HEK293T (cell line): Measurements from ENCODE around the gene S100A12.

Experiments used
- BHLHE40 ChIP-seq: fragments of 450-650 bp; IDR thresholded peaks from 2 replicates; pipeline ENCODE4 v1.6.1; 2016; ENCODE audit warnings: mild to moderate bottlenecking, moderate library complexity, borderline replicate concordance
- SP1 ChIP-seq: fragments of 450-650 bp; IDR thresholded peaks from 2 replicates; pipeline ENCODE4 v1.6.1; 2017
- TARDBP ChIP-seq: fragments of 450-650 bp; IDR thresholded peaks from 2 replicates; pipeline ENCODE4 v1.6.1; 2016

GRCh38 chr1:153387785-153388184, 12.4 kb upstream of the S100A12 start:
- no peak for TF ChIP-seq SP1
- TF ChIP-seq TARDBP, result no peak
- TF ChIP-seq BHLHE40, result no peak
